ENCODE data around the gene STAT1.

The STAT1 gene

DNA sequence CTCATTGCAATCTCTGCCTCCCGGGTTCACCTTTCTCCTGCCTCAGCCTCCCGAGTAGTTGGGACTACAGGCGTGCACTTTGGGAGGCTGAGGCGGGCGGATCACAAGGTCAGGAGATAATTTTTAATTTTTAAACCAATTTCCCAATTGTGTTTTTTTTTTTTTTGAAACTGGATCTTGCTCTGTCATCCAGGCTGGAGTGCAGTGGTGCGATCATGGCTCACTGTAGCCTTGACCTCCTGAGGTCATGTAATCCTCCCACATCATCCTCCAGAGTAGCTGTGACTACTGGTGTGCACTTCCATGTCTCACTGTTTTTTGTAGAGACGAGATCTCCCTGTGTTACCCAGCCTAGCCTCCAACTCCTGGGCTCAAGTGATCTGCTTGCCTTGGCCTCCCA, 84.1 kb downstream of the STAT1 start:
- no peak for TF ChIP-seq ZNF274 (IDR thresholded peaks at IDR 0.05; ENCODE audit: low read depth, low read length)
- no peak overlapping the region for H3K4me3 ChIP-seq (ENCODE audit: low read length)

DNA sequence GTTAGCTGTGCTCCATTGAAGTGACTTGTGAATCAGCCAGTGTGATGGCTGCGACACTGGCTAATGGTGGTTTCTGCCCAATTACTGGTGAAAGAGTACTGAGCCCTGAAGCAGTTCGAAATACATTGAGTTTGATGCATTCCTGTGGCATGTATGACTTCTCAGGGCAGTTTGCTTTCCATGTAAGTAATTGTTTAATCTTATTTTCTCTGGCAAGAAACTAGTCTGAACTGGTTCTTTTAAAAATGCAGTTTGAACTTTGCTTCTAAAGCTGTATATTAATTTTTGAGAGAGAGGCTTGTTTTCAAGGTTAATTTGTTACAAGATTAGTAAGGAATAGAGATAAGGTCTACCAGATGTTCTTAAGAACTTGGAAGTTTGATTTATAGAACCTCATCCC, 86.7 kb downstream of the STAT1 start:
- no peak for TF ChIP-seq ZNF274 (IDR thresholded peaks at IDR 0.05; ENCODE audit: low read depth, low read length)
- H3K4me3 ChIP-seq (ENCODE audit: low read length), result no peak overlapping the region

DNA sequence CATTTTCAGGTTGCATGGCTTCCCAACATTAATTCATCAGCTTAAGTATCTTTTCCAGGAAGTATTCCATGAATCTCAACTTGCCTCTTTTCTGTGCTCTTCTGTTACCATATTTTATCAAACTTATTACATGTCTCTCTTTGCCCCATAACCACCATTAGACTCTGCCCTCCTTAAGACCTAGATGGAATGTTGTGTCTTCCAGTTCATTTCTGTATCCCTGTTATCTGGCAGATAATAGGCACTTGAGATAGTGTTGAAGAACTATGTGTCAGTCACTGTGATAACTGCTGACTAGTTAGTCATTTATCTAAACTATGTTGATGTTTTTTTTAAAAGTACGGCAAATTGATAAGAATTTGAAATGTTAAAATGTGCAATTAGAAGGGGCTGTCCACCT, 91.6 kb downstream of the STAT1 start:
- H3K4me3 ChIP-seq (ENCODE audit: low read length), result no peak overlapping the region
- no peak for TF ChIP-seq ZNF274 (IDR thresholded peaks at IDR 0.05; ENCODE audit: low read depth, low read length)

DNA sequence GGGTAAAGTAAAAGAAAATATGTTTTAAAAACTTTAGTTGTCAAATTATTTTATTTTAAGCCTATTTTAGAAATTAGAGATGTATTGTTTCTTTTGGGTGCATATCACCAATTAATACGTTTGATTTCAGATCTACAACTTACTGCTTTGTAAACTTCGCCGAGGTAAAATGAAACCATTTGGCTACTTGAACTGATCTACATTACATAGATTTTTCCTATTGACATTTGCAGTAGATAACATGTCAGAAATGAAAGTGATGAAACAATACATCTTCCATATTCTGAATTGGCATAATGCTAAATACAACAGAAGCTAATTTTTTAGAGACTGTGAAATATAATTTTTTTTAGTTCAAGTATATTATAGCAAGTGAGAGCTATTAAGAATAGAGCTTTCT, 93.9 kb downstream of the STAT1 start:
- TF ChIP-seq ZNF274 (IDR thresholded peaks at IDR 0.05; ENCODE audit: low read depth, low read length), result no peak

More for the DNA sequence above, 93.9 kb downstream of the STAT1 start:
- H3K4me3 ChIP-seq (ENCODE audit: low read length), result no peak overlapping the region

All from GM08714 (cell line).